Thyroid gland (tissue), 4 donors: ENCODE measurements around the gene ZNF618. TPM values are rescaled to one million over a fixed set of nuclear protein-coding genes. Genes with fewer than 3 reads are reported as not detected.
A peak's percentile ranks its signal among the peaks of the same experiment; 100 is the strongest.

Experiments
- DNase-seq, 2 donors: peaks; one replicate each; pipeline ENCODE4 v3.0.0-alpha.2; 2019
- H3K27ac ChIP-seq, 3 donors: fragments of 200-600 bp; sonication (generic); 1 replicate in 2 of 3; 2 replicates in 1 of 3; pipeline ENCODE4 v1.5.1; 2016 to 2019; ENCODE audit warnings: mild to moderate bottlenecking in 1 of 3, moderate library complexity in 1 of 3
- H3K27me3 ChIP-seq: fragments of 200-600 bp; sonication (generic); one replicate; pipeline ENCODE4 v1.5.1; 2019
- H3K36me3 ChIP-seq, 2 donors: fragments of 200-600 bp; sonication (generic); one replicate each; pipeline ENCODE4 v1.5.1; 2016 to 2019
- H3K4me1 ChIP-seq, 2 donors: fragments of 200-600 bp; sonication (generic); one replicate each; pipeline ENCODE4 v1.5.1; 2017 to 2019
- H3K4me3 ChIP-seq, 3 donors: fragments of 200-600 bp; sonication (generic); replicated peaks in 1 of 3; 1 replicate in 2 of 3; 2 replicates in 1 of 3; pipeline ENCODE4 v1.5.1; 2016; ENCODE audit warnings: mild to moderate bottlenecking in 1 of 3
- H3K9me3 ChIP-seq: fragments of 200-600 bp; sonication (generic); one replicate; pipeline ENCODE4 v1.5.1; 2017
- POLR2A ChIP-seq, 2 donors: fragments of 450-650 bp; IDR thresholded peaks; one replicate each; pipeline ENCODE4 v1.6.1; 2017; ENCODE audit warnings: antibody characterized with exemption in 2 of 2, mild to moderate bottlenecking in 2 of 2, moderate library complexity in 1 of 2
- WGBS, 2 donors: methylation state at CpG; one replicate each; pipeline ENCODE4 v1.1.5; 2017; 5-methylcytosine and 5-hydroxymethylcytosine counted together
- intact Hi-C: fragments of 100-400 bp; cut with DNase I; formaldehyde crosslinking; loops from one replicate; pipeline ENCODE4 v1.15.1; 2023
- total RNA-seq, 4 donors: library from RNA; depleted of rRNA; stranded (reverse); fragments of >200 nt; gene quantifications; one replicate each; pipeline ENCODE4 v1.2.3, GENCODE V29; 2016
- TF ChIP-seq, protein P1 (sequence below), 6 experiments: fragments of 200-600 bp in 3 of 6; fragments of 450-650 bp in 3 of 6; sonication (generic) in 3 of 6; IDR thresholded peaks; one replicate each; pipeline ENCODE4 v1.5.1; 2016 to 2019; ENCODE audit warnings: antibody characterized with exemption in 6 of 6, mild to moderate bottlenecking in 2 of 6, inconsistent platforms in 1 of 6, moderate library complexity in 1 of 6

ZNF618 gene
- total RNA-seq, 4 donors from 2014 or later, result 9.9 to 17.5 (median 15.5) TPM

DNA sequence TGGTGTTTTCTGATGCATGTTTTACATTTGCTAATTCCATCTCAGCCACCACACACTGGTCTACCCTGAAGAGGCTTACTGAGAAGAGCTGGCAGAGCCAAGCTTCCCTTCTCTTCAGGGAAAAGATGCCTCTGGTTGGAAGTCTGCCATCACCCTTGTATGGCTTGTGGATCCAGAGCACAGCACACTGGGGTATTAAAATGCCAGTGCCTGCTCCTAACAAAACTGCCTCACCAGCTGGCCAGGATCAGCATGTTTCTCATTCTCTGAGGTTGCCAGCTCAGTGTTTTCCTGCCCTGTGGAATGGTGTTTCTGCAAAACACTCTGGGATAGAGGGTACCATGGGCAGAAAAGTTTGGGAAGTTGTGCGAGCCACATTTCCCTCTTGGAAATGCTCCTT, 31.6 kb upstream of the ZNF618 start:
- Histone ChIP-seq H3K27me3 (no peaks in the 10 kb centered on the region), H3K27ac (no peak overlapping the region), H3K4me1 (no peaks in the 10 kb centered on the region), H3K9me3 (no peaks in the 10 kb centered on the region), H3K4me3 (no peak overlapping the region), H3K36me3 (no peaks in the 10 kb centered on the region)
- 94 to 96% methylated on average over 1 of the region's 1 CpG for WGBS, 2 donors
- DNase-seq, result peak in 1 of 2 donors; percentile 3
- intact Hi-C loops, result no loop called here
- TF ChIP-seq POLR2A (IDR thresholded peaks at IDR 0.05), result no peak
- TF ChIP-seq, protein P1, sequence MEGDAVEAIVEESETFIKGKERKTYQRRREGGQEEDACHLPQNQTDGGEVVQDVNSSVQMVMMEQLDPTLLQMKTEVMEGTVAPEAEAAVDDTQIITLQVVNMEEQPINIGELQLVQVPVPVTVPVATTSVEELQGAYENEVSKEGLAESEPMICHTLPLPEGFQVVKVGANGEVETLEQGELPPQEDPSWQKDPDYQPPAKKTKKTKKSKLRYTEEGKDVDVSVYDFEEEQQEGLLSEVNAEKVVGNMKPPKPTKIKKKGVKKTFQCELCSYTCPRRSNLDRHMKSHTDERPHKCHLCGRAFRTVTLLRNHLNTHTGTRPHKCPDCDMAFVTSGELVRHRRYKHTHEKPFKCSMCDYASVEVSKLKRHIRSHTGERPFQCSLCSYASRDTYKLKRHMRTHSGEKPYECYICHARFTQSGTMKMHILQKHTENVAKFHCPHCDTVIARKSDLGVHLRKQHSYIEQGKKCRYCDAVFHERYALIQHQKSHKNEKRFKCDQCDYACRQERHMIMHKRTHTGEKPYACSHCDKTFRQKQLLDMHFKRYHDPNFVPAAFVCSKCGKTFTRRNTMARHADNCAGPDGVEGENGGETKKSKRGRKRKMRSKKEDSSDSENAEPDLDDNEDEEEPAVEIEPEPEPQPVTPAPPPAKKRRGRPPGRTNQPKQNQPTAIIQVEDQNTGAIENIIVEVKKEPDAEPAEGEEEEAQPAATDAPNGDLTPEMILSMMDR (IDR thresholded peaks at IDR 0.05), result no peak

GRCh38 chr9:113851359-113851758, 24.8 kb upstream of the ZNF618 start:
- Histone ChIP-seq H3K4me3 (no peak overlapping the region), H3K27me3 (no peaks in the 10 kb centered on the region), H3K27ac (no peak overlapping the region), H3K9me3 (no peaks in the 10 kb centered on the region), H3K36me3 (no peaks in the 10 kb centered on the region), H3K4me1 (peaks cover 0 to 12% of the 10 kb centered on the region in 2 donors)
- 79 to 85% methylated on average over 25 of the region's 25 CpGs for WGBS, 2 donors
- TF ChIP-seq POLR2A (IDR thresholded peaks at IDR 0.05), result no peak
- TF ChIP-seq, protein P1 (IDR thresholded peaks at IDR 0.05), result no peak
- no peak for DNase-seq
- intact Hi-C loops, result no loop called here

DNA sequence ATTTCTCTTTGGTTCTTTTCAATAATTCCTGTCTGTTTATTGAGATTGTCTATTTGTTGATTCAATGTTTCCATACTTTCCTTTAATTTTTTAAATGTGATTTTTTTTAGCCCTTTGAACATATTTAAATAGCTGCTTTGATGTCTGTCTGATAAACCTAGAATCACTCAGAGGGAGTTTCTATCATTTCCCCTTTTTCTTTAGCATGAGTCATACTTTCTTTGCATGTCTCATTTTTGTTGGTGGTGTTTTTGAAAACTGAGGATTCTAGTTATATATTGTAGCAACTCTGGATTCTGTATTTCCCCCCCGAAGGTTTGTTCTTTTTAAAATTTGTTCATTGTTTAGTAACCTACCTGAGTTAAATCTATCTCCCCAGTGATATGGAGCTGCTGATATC, 24.2 kb upstream of the ZNF618 start:
- Histone ChIP-seq H3K36me3 (no peaks in the 10 kb centered on the region), H3K4me3 (no peak overlapping the region), H3K27ac (no peak overlapping the region), H3K27me3 (no peaks in the 10 kb centered on the region), H3K4me1 (peaks cover 0 to 12% of the 10 kb centered on the region in 2 donors), H3K9me3 (no peaks in the 10 kb centered on the region)
- no peak for DNase-seq
- 95 to 96% methylated on average over 1 of the region's 1 CpG for WGBS, 2 donors
- TF ChIP-seq POLR2A (IDR thresholded peaks at IDR 0.05), result no peak
- TF ChIP-seq, protein P1 (IDR thresholded peaks at IDR 0.05), result no peak
- intact Hi-C loops, result no loop called here

DNA sequence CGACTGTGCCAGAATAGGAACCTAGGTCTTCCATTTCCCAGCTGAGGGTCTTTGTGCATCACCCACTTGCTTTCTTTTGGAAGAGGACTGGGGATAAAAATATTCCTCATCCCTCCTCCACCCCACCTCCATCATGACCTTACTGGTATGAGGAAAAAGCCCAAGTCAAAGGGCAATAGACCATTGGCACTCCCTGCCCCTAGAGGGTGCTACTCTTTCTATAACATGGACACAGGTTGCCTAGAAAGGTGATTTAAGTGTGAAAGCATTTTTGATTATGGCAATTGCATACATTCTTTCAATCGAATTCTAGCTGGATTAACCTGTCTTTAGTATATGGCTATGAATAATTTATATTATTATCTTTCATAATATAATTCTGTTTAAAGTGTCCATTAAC, 22.8 kb upstream of the ZNF618 start:
- WGBS, 2 donors, result 58 to 61% methylated on average over 2 of the region's 2 CpGs
- no peaks in the 10 kb centered on the region for H3K27me3 ChIP-seq
- DNase-seq, result peak in 1 of 2 donors; percentile 20
- no peaks in the 10 kb centered on the region for H3K36me3 ChIP-seq
- no peak overlapping the region for H3K4me3 ChIP-seq
- peak overlapping the region in 1 of 3 donors; percentile 40 for H3K27ac ChIP-seq
- H3K4me1 ChIP-seq, result peaks cover 0 to 12% of the 10 kb centered on the region in 2 donors
- intact Hi-C loops, result no loop called here
- no peaks in the 10 kb centered on the region for H3K9me3 ChIP-seq
- TF ChIP-seq, protein P1 (IDR thresholded peaks at IDR 0.05), result peak in 4 of 6 experiments; percentile 38 to 60 (median 51)
- TF ChIP-seq POLR2A (IDR thresholded peaks at IDR 0.05), result no peak

- 42 to 59% methylated on average over 2 of the region's 2 CpGs for WGBS, 2 donors
- Histone ChIP-seq H3K36me3 (no peaks in the 10 kb centered on the region), H3K4me3 (no peak overlapping the region), H3K27me3 (no peaks in the 10 kb centered on the region), H3K4me1 (peaks cover 0 to 12% of the 10 kb centered on the region in 2 donors), H3K9me3 (no peaks in the 10 kb centered on the region), H3K27ac (peak overlapping the region in 2 of 3 donors; percentile 40 to 50)
- peak; percentile 15 to 39 for DNase-seq
- peak in 1 of 2 donors; percentile 9 for TF ChIP-seq POLR2A (IDR thresholded peaks at IDR 0.05)
- TF ChIP-seq, protein P1 (IDR thresholded peaks at IDR 0.05), result no peak
- intact Hi-C loops, result no loop called here
Observed at GRCh38 chr9:113854310-113854709, 21.8 kb upstream of the ZNF618 start.
